SW 1271 (cell line): ENCODE results near the gene DIAPH3.

ENCODE experiments used
- DNase-seq, 2 experiments: peaks; one replicate each; lab custom pipeline; 2025; lab: John Stamatoyannopoulos, UW

DIAPH3 gene

GRCh38 chr13:60018536-60018935 lies 145.2 kb downstream of the DIAPH3 start:
- no peak for DNase-seq

- DNase-seq: no peak
Observed at GRCh38 chr13:60016229-60016628, 147.5 kb downstream of the DIAPH3 start.

- no peak for DNase-seq
Observed at GRCh38 chr13:60013166-60013565, 150.6 kb downstream of the DIAPH3 start.

GRCh38 chr13:60012488-60012887 lies 151.2 kb downstream of the DIAPH3 start:
- no peak for DNase-seq

GRCh38 chr13:60009300-60010253 lies 154.2 kb downstream of the DIAPH3 start:
- DNase-seq: no peak

- DNase-seq: no peak
Observed at GRCh38 chr13:60001889-60002288, 161.8 kb downstream of the DIAPH3 start.

- DNase-seq: no peak
Observed at GRCh38 chr13:60000976-60001375, 162.8 kb downstream of the DIAPH3 start.

- DNase-seq: no peak
Observed at GRCh38 chr13:60000081-60000480, 163.6 kb downstream of the DIAPH3 start.

GRCh38 chr13:59997976-59998375 lies 165.8 kb downstream of the DIAPH3 start:
- no peak for DNase-seq

GRCh38 chr13:59996461-59996980 lies 167.2 kb downstream of the DIAPH3 start:
- DNase-seq: no peak

GRCh38 chr13:59991395-59991794 lies 172.3 kb downstream of the DIAPH3 start:
- no peak for DNase-seq

GRCh38 chr13:59982631-59983382 lies 180.9 kb downstream of the DIAPH3 start:
- DNase-seq: no peak

- no peak for DNase-seq
Observed at GRCh38 chr13:59979589-59979988, 184.1 kb downstream of the DIAPH3 start.

GRCh38 chr13:59978862-59979261 lies 184.9 kb downstream of the DIAPH3 start:
- no peak for DNase-seq

GRCh38 chr13:59976856-59977255 lies 186.9 kb downstream of the DIAPH3 start:
- DNase-seq: no peak

GRCh38 chr13:59975807-59976435 lies 187.8 kb downstream of the DIAPH3 start:
- DNase-seq: no peak

- DNase-seq: no peak
Observed at GRCh38 chr13:59970847-59971246, 192.9 kb downstream of the DIAPH3 start.

- DNase-seq: no peak
Observed at GRCh38 chr13:59963827-59964226, 199.9 kb downstream of the DIAPH3 start.

GRCh38 chr13:59963383-59963782 lies 200.3 kb downstream of the DIAPH3 start:
- no peak for DNase-seq

GRCh38 chr13:59962343-59962742 lies 201.4 kb downstream of the DIAPH3 start:
- DNase-seq: no peak

GRCh38 chr13:59960683-59961082 lies 203.0 kb downstream of the DIAPH3 start:
- no peak for DNase-seq

- DNase-seq: no peak
Observed at GRCh38 chr13:59957438-59957837, 206.3 kb downstream of the DIAPH3 start.
